ENCODE measurements around the gene PHYHD1. TPM values are rescaled to one million over a fixed set of nuclear protein-coding genes. Genes with fewer than 3 reads are reported as not detected.

Gene PHYHD1
- total RNA-seq, 4 donors from 2014 or later: 37.8 to 55.3 (median 45.8) TPM

- Histone ChIP-seq H3K4me1 (peaks cover 3 to 95% (median 63%) of the 10 kb centered on the region in 4 donors), H3K27me3 (no peaks in the 10 kb centered on the region), H3K9me3 (no peaks in the 10 kb centered on the region), H3K27ac (peak overlapping the region; percentile 65 to 98 (median 78)), H3K36me3 (peaks cover 0 to 28% (median 0%) of the 10 kb centered on the region in 3 donors), H3K4me3 (peak overlapping the region in 1 of 4 donors; percentile 0)
- 73 to 80% methylated on average over 14 to 17 of the region's 18 CpGs for WGBS, 2 donors
- TF ChIP-seq POLR2A (IDR thresholded peaks at IDR 0.05) (no peak), EP300 (IDR thresholded peaks at IDR 0.05) (no peak), CTCF (IDR thresholded peaks at IDR 0.05) (no peak)
- no peak for DNase-seq (ENCODE audit: low spot score in 2 of 2)
Observed at GRCh38 chr9:128916204-128916603, 4.6 kb upstream of the PHYHD1 start.

GRCh38 chr9:128916745-128917144 is 4.0 kb upstream of the PHYHD1 start:
- Histone ChIP-seq H3K27me3 (no peaks in the 10 kb centered on the region), H3K9me3 (no peaks in the 10 kb centered on the region), H3K36me3 (peaks cover 0 to 28% (median 0%) of the 10 kb centered on the region in 3 donors), H3K4me3 (peak overlapping the region in 1 of 4 donors; percentile 0), H3K27ac (peak overlapping the region; percentile 65 to 98 (median 78)), H3K4me1 (peaks cover 3 to 95% (median 63%) of the 10 kb centered on the region in 4 donors)
- TF ChIP-seq POLR2A (IDR thresholded peaks at IDR 0.05) (no peak), CTCF (IDR thresholded peaks at IDR 0.05) (no peak), EP300 (IDR thresholded peaks at IDR 0.05) (no peak)
- WGBS, 2 donors: 76 to 80% methylated on average over 11 of the region's 11 CpGs
- DNase-seq (ENCODE audit: low spot score in 2 of 2): no peak

- TF ChIP-seq EP300 (IDR thresholded peaks at IDR 0.05): peak; percentile 63 to 67
- no peak for TF ChIP-seq CTCF (IDR thresholded peaks at IDR 0.05)
- peak in 1 of 2 donors; percentile 41 for TF ChIP-seq POLR2A (IDR thresholded peaks at IDR 0.05)
- DNase-seq (ENCODE audit: low spot score in 2 of 2): peak; percentile 71 to 86
- Histone ChIP-seq H3K27me3 (no peaks in the 10 kb centered on the region), H3K36me3 (peaks cover 0 to 28% (median 0%) of the 10 kb centered on the region in 3 donors), H3K27ac (peak overlapping the region; percentile 65 to 98 (median 78)), H3K9me3 (no peaks in the 10 kb centered on the region), H3K4me1 (peaks cover 3 to 93% (median 59%) of the 10 kb centered on the region in 4 donors), H3K4me3 (no peak overlapping the region)
- WGBS, 2 donors: 52 to 59% methylated on average over 26 of the region's 26 CpGs
Observed at GRCh38 chr9:128917151-128917849, 3.5 kb upstream of the PHYHD1 start.

GRCh38 chr9:128918921-128919320 is 1.9 kb upstream of the PHYHD1 start:
- TF ChIP-seq EP300 (IDR thresholded peaks at IDR 0.05): no peak
- TF ChIP-seq CTCF (IDR thresholded peaks at IDR 0.05): no peak
- TF ChIP-seq POLR2A (IDR thresholded peaks at IDR 0.05): no peak
- DNase-seq (ENCODE audit: low spot score in 2 of 2): no peak
- Histone ChIP-seq H3K9me3 (no peaks in the 10 kb centered on the region), H3K27ac (peak overlapping the region; percentile 81 to 98 (median 85)), H3K36me3 (peaks cover 0 to 28% (median 0%) of the 10 kb centered on the region in 3 donors), H3K4me1 (peaks cover 3 to 92% (median 43%) of the 10 kb centered on the region in 4 donors), H3K27me3 (no peaks in the 10 kb centered on the region), H3K4me3 (no peak overlapping the region)
- 36 to 56% methylated on average over 2 of the region's 2 CpGs for WGBS, 2 donors

- H3K4me3 ChIP-seq: no peak overlapping the region
- H3K27ac ChIP-seq: peak overlapping the region; percentile 81 to 98 (median 85)
- DNase-seq (ENCODE audit: low spot score in 2 of 2): no peak
- H3K9me3 ChIP-seq: no peaks in the 10 kb centered on the region
- peaks cover 0 to 28% (median 0%) of the 10 kb centered on the region in 3 donors for H3K36me3 ChIP-seq
- H3K4me1 ChIP-seq: peaks cover 3 to 86% (median 41%) of the 10 kb centered on the region in 4 donors
- 60 to 62% methylated on average over 14 of the region's 14 CpGs for WGBS, 2 donors
- H3K27me3 ChIP-seq: no peaks in the 10 kb centered on the region
- TF ChIP-seq EP300 (IDR thresholded peaks at IDR 0.05) (no peak), POLR2A (IDR thresholded peaks at IDR 0.05) (no peak), CTCF (IDR thresholded peaks at IDR 0.05) (no peak)
Observed at GRCh38 chr9:128919402-128920089, 1.2 kb upstream of the PHYHD1 start.

All from tibial nerve (tissue), 4 donors.